ENCODE measurements around the gene CCDC154.
"Not testable (repeated sequence)": the region's sequence is repeated elsewhere in the genome, so short reads cannot be mapped to it uniquely, and the experiment has no call there.

CCDC154 gene

DNA sequence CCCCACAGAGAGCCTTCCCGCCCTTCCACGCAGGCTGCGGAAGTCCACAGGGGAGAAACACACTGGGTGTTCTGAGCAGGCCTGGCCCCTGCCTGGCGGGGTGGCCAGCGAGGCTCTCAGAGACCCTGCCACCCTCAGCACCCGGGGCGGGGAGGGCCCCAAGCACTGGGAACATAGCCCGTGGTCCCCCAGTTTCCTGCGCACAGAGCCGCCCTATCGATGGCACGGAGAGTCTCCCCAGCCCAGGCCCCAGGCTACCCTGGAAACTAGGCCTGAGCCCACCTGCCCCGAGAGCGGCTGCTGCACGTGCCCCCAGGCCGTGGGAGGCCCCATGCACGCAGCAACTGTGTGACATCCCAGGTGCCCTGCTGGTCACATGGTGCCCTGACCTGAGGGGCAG, 10.2 kb upstream of the CCDC154 start:
- no peak for FAIRE-seq

DNA sequence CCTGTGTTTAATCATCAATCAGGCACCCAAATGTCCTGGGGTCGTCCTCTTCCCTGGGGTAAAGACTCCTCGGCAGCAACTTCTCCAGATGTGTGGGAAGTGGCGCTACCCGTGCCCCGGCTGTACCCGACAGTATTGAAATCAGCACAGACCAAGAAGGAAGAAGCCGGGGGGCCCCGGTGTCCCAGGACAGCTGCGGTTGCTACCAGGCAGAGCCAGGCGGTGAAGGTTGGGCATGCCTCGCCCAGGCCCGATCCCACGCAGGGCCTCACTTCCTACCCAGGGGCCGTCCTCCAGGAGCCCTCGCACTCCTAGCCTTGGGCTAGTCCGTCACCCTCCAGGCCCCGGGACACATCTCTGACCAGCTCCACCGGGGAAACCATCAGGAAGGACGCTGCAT, 9.0 kb upstream of the CCDC154 start:
- no peak for FAIRE-seq

DNA sequence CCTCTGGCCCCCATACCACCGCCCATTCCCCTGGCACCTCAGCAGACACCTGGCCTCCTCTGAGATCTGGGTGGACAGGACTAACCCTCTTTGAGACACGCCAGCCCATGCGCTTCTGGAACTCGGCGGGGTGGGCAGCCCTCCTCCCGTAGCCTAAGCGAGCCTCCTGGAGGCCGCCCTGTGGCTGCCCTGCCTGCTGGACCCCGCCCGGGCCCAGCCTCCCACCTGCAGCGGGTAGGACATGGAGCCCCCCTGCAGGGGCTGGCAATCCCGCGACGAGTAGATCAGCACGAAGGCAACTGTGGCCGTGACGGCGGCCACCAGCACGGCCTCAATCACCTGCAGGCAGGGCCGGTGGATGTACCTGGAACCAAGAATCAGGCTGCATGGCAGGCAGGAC, 8.2 kb upstream of the CCDC154 start:
- FAIRE-seq: no peak

DNA sequence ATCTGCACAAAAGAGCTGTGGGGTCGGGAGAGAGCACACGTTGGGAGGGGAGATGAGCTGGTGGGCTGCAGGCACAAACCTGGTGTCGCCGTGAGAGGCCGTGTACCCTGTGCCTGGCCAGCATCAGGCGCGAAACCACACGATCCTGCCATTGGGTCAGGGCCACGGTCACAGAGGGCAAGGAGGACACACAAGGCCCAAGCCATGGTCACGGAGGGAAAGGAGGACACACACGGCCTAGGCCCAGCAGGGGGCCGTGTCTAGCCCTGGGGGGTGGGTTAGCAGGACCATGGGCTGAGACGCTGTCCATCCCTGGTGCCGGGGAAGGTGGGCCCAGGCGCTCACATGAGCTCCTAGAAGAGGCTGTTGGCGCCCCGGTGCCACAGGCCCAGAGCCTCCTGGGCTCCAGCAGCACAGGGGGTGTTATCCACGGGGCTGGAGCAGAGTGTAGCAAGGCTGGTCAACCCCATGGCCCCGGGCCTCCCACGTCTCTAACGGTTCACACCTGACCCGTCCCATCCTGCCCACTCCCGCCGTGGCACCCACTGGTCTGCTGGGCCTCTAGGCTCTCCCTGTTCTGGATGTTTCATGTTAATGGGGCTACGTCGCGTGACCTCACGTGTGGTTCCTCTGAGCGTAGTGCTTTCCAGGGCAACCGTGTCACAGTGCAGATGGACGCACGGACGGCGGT, 7.5 kb upstream of the CCDC154 start:
- FAIRE-seq: no peak

DNA sequence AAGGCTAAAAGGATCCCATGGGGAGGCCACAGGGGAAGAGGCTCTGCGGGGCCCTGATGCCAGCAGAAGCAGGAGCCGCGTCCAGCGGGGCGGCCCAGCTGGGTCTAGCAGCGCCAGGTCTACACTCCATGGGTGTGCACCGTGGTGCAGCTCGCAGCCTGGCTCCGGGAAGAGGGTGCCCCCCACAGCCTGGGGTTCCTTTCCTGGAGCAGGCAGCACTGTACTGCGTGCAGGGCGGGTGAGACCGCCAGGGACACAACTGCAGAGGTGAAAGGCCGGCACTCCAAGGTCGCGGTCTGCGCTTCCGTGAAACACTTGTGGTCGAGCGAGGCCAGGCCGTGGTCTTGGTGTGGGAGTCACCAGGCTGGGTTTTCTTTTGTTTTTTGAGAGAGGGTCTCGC, 6.5 kb upstream of the CCDC154 start:
- FAIRE-seq: no peak

DNA sequence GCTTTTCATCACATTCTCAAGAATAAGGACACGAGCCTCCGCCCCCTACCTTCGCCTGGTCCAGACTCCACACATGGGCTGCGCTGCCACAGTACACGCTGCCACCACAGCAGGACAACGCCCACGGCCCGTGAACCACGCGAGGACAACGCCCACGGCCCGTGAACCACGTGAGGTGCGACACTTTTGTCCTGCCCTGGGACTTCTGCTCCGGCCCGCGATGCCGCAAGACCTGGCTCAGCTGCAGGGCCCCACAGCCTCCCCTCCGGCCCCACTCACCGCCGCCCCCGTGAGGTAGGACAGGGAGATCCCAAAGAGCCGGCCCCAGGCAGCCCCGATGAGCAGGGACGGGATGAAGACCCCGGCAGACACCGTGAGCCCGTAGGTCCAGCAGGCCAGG, 5.9 kb upstream of the CCDC154 start:
- no peak for FAIRE-seq

DNA sequence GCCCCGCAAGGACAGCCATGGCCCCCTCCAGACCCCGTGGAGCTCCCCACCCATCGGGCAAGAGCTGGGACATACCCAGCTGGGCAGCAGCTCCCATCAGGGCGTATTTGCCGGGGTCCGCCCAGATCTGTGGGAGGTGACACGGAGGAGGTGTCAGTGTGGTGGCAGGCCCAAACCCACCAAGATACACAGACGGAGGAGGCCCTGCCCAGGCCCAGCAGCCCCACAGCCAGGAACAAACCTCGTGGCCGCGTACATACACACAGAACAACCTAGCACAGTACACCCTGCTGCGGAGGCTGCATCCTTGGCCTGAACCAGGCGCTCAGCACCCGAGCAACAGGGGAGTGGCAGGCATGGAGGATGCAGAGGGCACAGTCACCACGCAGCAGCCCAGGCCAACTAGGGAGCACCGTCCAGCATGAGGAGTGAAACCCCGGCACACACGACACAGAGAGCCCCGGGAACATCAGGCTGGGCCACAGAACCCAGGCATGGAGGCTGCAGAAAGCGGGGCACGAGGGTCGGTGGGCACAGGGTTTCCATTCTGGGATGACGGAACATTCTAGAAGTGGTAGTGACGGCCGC, 4.9 kb upstream of the CCDC154 start:
- no peak for FAIRE-seq

DNA sequence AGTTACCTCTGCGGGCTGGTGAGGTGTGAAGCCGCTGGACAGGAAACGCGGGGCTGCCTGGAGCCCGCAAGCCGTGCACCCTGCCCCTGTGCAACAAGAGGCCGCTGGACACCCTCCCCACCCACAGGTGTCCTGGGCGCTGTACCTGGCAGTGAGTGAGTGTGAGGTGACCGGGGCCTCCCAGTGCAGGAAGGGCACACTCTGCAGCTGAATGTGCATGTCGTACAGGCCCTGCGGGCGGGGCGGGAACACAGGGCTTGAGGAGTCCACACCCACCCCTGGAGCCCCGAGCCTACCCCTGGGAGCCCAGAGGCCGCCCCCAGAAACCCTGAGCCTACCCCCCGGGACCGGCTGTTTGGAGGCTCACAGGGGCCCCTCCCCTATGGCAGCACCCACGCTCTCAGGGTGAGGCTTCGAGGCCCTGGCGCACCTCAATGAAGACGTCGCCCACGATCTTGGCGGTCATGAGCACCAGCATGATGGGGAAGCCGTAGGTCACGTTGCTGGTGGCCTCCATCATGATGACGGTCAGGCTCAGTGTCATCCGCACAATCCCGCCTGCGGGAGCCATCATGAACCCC, 4.3 kb upstream of the CCDC154 start:
- no peak for FAIRE-seq

DNA sequence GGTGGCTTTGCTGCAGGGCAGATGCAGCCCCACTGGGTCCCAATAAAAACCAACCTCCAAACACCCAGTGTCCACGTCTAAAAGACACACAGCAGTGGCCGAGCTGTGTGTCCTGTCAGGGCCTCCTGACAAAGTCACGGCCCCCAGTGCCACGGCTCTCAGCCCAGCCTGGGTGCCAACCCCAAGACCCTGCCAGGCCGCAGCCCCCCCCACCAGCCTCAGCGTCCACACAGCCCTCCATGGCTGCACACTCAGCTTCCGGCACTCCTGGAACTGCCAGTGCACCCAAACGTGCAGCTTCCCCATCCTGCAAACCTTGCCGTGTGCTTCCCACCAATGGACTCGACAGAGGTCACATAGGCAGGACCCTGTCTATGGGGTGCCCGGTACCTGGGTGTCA, 3.6 kb upstream of the CCDC154 start:
- FAIRE-seq: no peak

DNA sequence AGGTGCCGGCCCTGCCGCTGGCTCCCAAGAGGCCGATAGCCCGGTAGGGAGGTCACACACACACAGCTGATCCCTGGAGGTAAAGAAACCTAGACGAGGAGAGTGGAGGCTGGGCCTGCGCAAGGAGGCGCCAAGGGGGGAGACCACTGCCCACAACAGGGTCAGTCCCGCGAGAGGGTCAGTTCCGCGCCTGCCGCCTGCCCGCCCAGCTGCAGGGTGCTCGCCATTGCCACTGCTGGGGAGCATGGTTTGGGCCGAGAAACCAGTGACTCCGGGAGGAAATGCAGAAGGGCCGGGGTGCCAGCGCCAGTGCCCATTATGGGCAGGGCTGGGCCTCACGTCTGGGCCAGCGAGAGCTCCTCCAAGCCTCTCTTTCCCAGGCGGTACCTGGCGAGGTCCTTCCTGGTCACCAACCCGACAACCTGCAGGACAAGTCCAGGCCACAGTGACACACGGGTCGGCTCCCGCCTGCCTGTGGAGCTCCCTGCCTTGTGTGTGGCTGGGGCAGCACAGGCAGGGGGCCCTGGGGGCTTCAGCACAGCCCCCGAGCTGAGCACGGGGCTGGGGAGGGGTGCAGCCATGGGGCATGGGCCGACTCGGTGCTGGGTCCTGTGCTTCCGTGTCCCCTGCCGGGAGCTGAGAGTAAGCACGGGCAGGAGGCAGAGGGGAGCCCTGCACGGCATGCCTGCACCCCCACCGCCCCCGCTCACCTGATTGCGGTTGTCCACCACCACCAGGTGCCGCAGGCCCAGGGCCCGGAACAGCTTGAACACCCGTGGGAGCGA, 2.1 kb upstream of the CCDC154 start:
- no peak for FAIRE-seq

DNA sequence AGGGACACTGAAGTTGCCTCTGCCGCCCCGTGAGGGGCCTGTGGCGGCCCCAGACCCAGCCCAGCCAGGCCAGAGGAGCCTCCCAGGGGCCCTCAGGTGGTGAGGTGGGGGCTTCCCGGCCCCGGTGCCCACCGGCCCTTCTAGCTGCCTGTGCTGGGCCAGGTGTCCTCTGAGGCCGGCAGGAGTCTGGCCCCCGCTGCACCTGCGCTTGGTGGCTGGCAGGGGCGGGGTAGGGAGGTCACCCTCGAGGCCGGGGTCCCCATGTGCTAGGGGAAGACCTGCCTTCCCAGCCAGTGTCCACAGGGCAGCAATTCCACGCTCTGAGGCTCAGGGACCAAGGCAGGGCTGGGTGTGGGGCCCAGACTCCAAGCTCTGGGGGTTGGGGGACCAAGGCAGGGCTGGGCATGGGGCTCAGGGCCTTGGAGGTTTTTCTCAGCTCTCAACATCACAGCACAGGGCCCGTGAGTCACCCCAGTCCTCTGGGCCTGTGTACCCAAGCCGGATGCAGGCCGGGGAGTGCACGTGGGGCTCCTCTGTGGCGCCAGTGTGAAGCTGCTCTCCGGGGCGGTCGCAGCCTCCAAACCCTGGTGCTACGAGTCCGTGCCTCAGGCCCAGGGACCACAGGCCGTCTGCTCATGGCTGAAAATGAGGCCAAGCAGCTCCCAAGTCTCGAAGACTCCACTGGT, 1.3 kb upstream of the CCDC154 start:
- no peak for FAIRE-seq

DNA sequence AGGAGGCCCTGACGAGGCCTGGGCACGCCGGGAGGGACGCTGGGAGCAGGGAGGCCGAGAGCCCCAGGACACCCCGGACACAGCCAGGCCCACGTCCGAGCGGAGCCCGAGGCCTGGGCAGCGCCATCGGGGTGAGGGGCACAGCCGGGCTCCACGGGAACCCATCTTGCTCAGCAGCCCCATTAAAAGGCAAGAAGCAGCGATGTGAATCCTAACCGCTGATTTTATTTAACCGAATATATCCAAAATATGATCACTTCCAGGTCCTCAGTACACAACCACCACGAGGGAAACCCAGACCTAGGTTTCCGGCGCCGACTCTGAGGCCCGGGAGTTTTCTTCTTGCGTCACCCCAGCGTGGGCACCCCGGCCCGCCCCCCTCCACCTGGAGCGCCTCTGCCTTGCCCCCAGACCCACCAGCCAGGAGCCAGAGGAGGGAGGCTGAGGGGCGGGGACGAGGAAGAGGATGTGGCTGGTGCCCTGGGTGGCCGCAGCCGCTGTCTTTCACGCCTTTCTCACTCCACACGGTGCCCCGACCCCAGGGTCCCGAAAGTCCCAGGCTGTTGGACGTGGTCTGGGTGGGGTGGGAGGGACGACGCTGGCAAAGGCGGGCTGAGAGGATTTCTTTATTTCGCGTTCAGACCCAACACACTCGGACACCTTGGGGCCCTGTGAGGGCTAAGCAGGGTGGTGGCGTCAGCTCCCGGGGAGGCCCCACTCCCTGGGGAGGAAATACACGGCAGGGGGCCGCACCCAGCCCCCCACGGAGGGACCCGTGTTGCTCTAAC, 568 bp upstream of the CCDC154 start:
- no peak for FAIRE-seq

DNA sequence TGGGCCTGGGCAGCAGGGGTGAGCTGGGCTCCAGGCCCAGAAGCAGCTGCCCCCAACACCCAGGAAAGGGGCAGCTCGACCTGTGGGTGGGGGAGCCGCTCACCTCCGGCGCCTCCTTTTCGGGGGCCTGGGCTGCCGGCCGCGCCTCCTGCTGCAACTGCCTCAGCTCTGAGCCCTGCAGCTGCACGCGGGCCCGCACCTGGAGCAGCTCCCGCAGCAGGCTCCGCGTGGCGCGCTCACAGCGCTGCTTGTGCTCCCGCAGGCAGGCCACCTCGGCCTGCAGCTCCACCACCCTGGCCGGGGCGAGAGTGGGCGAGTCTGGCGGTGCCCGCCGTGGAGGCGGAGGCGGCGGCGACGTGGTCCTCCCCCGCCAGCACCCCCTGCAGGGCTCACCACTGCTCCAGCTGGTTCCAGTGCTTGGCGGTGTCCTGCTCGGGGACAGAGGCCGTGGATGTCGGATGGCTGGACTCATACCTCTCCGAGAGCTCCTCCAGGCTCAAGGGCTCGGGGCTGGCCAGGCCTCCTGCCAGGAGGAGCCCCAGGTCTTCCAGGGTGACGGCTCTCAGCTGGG, 868 bp downstream of the CCDC154 start:
- FAIRE-seq: no peak

DNA sequence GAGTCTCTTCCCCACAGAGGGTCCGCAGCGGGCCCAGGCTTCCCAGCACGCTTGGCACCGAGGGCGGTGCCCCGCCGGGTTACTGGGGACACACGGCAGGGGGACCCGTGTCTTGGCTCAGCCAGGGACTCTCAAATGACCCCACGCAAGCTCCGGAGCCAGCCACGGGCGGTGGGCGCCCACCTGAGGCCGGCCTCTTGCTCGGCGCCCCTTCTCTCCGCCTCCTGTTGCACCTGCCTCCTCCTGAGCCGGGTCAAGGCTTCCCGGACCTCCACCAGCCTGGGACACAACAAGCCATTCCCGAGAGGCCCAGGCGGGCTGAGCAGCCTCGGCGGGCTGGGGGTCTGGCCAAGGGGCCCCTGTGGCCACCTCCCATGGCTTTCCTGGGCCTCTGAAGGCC, 1.7 kb downstream of the CCDC154 start:
- FAIRE-seq: no peak

DNA sequence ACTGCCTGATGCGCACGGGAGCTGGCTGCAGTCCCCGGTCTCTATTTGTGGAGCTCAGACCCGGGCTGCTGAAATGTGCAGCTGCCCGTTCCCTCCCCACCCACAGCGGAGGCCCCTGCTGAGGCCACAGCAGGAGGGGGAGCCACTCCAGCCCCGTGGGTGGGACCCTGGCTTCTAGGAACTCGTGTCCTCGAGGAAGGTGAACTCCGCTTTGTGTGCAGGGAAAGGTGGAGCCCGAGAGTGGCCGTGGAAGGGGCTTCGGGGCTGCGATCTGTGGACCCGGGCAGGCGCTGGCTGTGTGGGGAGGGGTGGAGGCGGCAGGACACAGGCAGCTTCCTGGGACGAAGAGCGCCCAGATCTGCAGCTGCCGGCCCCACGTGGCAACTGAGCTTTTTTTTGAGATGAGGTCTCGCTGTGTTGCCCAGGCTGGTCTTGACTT, 2.9 kb downstream of the CCDC154 start:
- no peak for FAIRE-seq

DNA sequence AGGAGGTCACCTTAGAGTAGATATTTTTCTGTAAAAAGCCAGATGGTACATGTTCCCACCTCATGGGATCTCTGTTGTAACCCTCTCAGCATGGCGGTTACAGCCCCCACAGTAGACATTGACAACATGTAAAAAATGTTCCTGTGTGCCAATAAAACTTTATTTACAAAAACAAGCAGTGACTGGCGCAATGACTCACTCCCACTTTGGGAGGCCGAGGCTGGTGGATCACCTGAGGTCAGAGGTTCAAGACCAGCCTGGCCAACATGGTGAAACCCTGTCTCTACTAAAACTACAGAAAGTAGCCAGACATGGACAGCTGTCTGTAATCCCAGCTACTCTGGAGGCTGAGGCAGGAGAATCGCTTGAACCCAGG, 4.7 kb downstream of the CCDC154 start:
- not testable (repeated sequence) for FAIRE-seq

DNA sequence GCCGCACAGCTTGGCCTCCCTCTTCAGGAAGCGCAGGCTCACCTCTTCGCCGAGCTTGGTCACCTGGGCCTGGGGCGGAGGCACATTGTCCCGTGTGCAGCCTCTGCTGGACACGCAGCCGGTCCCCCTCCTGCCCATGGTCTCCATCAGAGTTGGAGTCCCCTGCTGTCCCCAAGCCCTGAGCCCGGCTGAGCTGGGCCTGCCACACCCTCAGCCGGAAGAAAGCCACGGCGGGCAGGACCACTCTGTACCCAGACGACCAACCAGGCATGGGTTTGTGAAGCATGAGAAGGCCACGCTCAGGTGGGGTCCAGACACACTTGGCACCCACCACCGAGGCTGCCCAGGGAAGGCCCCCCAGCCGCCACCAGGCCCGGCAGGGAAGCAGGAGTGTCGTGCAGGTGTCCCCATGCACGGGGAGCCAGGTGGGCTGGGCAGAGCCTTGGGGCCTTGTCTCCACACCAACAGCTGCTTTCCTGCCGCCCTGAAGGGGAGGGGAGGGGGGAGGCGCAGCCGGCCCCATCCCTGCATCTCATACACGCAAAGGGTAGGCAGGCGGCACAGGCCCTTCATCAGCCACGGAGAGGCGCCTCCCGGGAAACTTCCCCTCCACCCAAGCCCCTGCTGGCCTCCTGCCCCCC, 5.2 kb downstream of the CCDC154 start:
- FAIRE-seq: no peak

DNA sequence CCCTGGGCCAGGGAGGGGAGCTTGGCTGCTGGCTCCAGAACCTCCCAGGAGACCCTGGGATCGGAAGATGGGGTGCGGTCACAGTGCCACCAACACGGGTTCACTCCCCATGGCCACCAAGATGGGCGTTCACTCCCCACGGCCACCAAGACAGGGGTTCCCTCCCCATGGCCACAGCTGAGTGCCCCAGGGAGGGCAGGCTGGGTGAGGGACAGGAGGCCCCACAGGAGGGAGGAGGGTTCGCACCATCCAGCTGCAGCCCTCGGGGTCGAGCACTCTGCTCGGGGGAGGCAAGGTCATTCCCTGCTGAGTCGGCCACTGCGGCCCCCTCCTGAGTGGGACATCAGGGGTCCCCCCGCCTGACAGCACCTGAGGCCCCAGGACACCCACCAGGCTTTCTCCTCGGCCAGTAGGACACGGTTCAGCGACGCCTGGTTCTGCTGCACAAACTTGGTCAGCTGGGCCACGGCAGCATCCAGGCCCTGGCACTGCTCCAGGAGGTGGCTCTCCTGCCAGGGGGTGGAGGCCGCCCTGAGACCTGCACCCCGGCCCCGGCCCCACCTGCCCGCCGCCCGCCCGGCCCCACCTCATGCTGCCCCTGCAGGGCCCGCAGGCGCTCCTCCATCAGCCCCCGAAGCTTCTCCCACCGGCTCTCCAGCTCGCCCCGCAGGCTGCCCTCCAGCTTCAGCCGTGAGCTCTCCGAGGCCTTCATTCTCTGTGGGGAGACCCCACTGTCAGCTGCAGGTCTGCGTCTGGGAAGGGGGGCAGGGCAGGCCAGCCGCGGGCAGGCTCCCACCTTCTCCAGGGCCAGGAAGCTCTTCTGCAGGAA, 5.9 kb downstream of the CCDC154 start:
- FAIRE-seq: no peak

DNA sequence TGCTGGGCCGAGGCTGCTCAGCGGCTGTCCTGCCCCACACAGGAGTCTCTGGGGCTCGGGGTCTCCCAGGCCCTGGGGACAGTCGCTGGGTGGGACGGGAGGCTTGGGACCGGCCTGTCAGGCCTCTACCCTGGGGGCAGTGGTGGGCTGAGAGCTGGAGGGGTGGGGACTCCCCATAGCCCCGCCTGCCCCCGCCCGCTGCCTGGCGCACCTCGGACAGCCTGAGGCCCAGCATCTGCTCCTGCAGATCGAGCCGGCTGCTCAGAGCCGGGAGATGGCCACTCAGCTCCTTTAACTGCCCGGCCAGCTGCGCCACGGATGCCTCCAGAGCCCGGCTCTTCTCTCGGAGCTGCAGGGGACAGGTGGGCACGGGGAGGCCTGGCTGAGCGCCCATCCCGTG, 6.8 kb downstream of the CCDC154 start:
- no peak for FAIRE-seq

DNA sequence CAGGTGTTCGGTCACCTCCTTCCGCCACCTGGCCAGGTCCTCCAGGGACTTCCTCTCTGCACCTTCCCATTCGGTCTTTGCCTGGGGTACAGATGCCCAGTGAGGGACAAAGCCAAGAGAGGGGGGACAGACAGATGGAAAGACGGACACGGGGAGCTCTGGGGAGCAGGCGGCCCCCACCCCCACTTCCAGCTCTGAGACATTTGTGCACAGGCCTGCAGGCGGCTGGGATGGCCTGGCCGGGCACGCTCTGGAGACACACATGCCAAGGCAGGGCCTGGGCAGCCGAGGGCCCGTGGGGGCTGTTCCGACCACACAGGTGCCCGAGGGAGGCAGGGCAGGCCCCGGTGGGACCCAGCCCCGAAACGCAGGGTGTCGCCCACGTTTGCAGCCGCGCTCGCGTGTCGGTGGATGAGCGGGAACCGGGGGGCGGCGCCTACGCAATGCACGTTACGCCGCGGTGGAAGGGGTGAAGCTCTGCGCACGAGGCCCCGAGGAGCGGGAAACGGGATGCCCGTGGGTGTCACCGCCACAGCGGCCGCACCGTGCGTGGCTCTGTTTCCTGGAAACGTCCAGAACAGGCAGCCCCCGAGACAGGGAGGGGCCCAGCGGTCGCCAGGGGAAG, 7.5 kb downstream of the CCDC154 start:
- FAIRE-seq: no peak

Measured in TTC549 (cell line).